Measurements from ENCODE around the gene PPFIA2.

- no peak for TF ChIP-seq TAF1 (IDR thresholded peaks at IDR 0.05; ENCODE audit: low read depth)
- TF ChIP-seq MAX (IDR thresholded peaks at IDR 0.05), result no peak
- no peak for TF ChIP-seq EP300 (IDR thresholded peaks at IDR 0.05; ENCODE audit: borderline replicate concordance)
- TF ChIP-seq RAD21 (IDR thresholded peaks at IDR 0.05; ENCODE audit: low read depth), result no peak
- TF ChIP-seq, protein P1, sequence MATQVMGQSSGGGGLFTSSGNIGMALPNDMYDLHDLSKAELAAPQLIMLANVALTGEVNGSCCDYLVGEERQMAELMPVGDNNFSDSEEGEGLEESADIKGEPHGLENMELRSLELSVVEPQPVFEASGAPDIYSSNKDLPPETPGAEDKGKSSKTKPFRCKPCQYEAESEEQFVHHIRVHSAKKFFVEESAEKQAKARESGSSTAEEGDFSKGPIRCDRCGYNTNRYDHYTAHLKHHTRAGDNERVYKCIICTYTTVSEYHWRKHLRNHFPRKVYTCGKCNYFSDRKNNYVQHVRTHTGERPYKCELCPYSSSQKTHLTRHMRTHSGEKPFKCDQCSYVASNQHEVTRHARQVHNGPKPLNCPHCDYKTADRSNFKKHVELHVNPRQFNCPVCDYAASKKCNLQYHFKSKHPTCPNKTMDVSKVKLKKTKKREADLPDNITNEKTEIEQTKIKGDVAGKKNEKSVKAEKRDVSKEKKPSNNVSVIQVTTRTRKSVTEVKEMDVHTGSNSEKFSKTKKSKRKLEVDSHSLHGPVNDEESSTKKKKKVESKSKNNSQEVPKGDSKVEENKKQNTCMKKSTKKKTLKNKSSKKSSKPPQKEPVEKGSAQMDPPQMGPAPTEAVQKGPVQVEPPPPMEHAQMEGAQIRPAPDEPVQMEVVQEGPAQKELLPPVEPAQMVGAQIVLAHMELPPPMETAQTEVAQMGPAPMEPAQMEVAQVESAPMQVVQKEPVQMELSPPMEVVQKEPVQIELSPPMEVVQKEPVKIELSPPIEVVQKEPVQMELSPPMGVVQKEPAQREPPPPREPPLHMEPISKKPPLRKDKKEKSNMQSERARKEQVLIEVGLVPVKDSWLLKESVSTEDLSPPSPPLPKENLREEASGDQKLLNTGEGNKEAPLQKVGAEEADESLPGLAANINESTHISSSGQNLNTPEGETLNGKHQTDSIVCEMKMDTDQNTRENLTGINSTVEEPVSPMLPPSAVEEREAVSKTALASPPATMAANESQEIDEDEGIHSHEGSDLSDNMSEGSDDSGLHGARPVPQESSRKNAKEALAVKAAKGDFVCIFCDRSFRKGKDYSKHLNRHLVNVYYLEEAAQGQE (IDR thresholded peaks at IDR 0.05; ENCODE audit: low read depth), result no peak
- TF ChIP-seq CREB1 (IDR thresholded peaks at IDR 0.05; ENCODE audit: low read depth), result no peak
- TF ChIP-seq USF1 (IDR thresholded peaks at IDR 0.05), result no peak
- no peak for TF ChIP-seq YY1 (IDR thresholded peaks at IDR 0.05; ENCODE audit: low read depth)
- TF ChIP-seq NFIC (IDR thresholded peaks at IDR 0.05), result no peak
- no peak for TF ChIP-seq ZBTB7A (IDR thresholded peaks at IDR 0.05; ENCODE audit: low read depth)
- no peak for TF ChIP-seq CEBPB (IDR thresholded peaks at IDR 0.05)
- no peak for TF ChIP-seq FOXM1 (IDR thresholded peaks at IDR 0.05; ENCODE audit: borderline replicate concordance, low read depth)
- TF ChIP-seq TCF12 (IDR thresholded peaks at IDR 0.05; ENCODE audit: low read depth), result no peak
- no peak for TF ChIP-seq TEAD4 (IDR thresholded peaks at IDR 0.05)
Measured at GRCh38 chr12:81314903-81315531, 444.1 kb downstream of the PPFIA2 start.
